Fibroblast of lung (primary cell): ENCODE data around the gene XPO6. TPM values are rescaled to one million over a fixed set of nuclear protein-coding genes. Genes with fewer than 3 reads are reported as not detected.

ENCODE experiments used
- DNase-seq, 2 donors: peaks; one replicate each; pipeline versions ENCODE4 v3.0.0 to v3.0.0-alpha.2; 2010; ENCODE audit warnings: low read depth in 2 of 2
- H2AFZ ChIP-seq: 2 replicates; pipeline ENCODE4 v1.5.1; 2012; ENCODE audit warnings: low read length, control low read depth, inconsistent platforms
- H3K27ac ChIP-seq: 2 replicates; pipeline ENCODE4 v1.5.1; 2011; ENCODE audit warnings: low read length, control low read depth; ENCODE audit not compliant: insufficient read depth
- H3K27me3 ChIP-seq: 2 replicates; pipeline ENCODE4 v1.5.1; 2011; ENCODE audit warnings: mild to moderate bottlenecking, low read length; ENCODE audit not compliant: control insufficient read depth, insufficient read depth
- H3K36me3 ChIP-seq: 2 replicates; pipeline ENCODE4 v1.5.1; 2011; ENCODE audit warnings: low read length; ENCODE audit not compliant: control insufficient read depth, insufficient read depth
- H3K4me1 ChIP-seq: 2 replicates; pipeline ENCODE4 v1.5.1; 2011; ENCODE audit warnings: low read length; ENCODE audit not compliant: control insufficient read depth, insufficient read depth; ENCODE audit errors: extremely low read depth
- H3K4me2 ChIP-seq: 2 replicates; pipeline ENCODE4 v1.5.1; 2011; ENCODE audit warnings: low read length, control low read depth; ENCODE audit not compliant: insufficient read depth; ENCODE audit errors: extremely low read depth
- H3K4me3 ChIP-seq, 4 experiments: fragments of 200-600 bp in 1 of 4; sonication (generic) in 1 of 4; replicated peaks in 1 of 4; 2 replicates each; pipeline ENCODE4 v1.5.1; 2011 to 2016; ENCODE audit warnings: low read length in 4 of 4, low read depth in 3 of 4, mild to moderate bottlenecking in 3 of 4, control low read depth in 2 of 4, inconsistent platforms in 1 of 4, mixed read lengths in 1 of 4; ENCODE audit not compliant: insufficient read depth in 1 of 4; ENCODE audit errors: control extremely low read depth in 1 of 4
- H3K79me2 ChIP-seq: 2 replicates; pipeline ENCODE4 v1.5.1; 2012; ENCODE audit warnings: mild to moderate bottlenecking, low read length, inconsistent platforms; ENCODE audit not compliant: control insufficient read depth, insufficient read depth
- H3K9ac ChIP-seq: 2 replicates; pipeline ENCODE4 v1.5.1; 2011; ENCODE audit warnings: mild to moderate bottlenecking, low read length, control low read depth; ENCODE audit not compliant: insufficient read depth
- H3K9me3 ChIP-seq: 2 replicates; pipeline ENCODE4 v1.5.1; 2012; ENCODE audit warnings: low read depth, low read length; ENCODE audit not compliant: control insufficient read depth, insufficient read depth
- H4K20me1 ChIP-seq: 2 replicates; pipeline ENCODE4 v1.5.1; 2011; ENCODE audit warnings: low read length; ENCODE audit not compliant: control insufficient read depth, insufficient read depth; ENCODE audit errors: extremely low read depth
- EZH2 ChIP-seq: IDR thresholded peaks from 2 replicates; pipeline ENCODE4 v1.5.1; 2012; ENCODE audit warnings: low read length, control low read depth, mild to moderate bottlenecking; ENCODE audit errors: missing control alignments
- polyA plus RNA-seq, 2 donors: library from polyadenylated mRNA; depleted of rRNA in 1 of 2; stranded (reverse) in 1 of 2; unstranded in 1 of 2; fragments of >200 nt; gene quantifications; 2 replicates each; pipeline ENCODE4 v1.2.1, GENCODE V29; 2011 to 2012; ENCODE audit warnings: missing spikeins in 1 of 2
- total RNA-seq: library from RNA; depleted of rRNA; stranded (reverse); fragments of >200 nt; gene quantifications from 2 replicates; pipeline ENCODE4 v1.2.1, GENCODE V29; 2014
- TF ChIP-seq, protein P1 (sequence below), 2 donors: IDR thresholded peaks in 1 of 2; conservative IDR thresholded peaks in 1 of 2; 1 replicate in 1 of 2; 2 replicates in 1 of 2; pipeline ENCODE4 v1.5.1; 2011 to 2012; ENCODE audit warnings: low read length in 2 of 2, control low read depth in 1 of 2, inconsistent platforms in 1 of 2, low read depth in 1 of 2, mild to moderate bottlenecking in 1 of 2

The XPO6 gene
- total and polyA plus RNA-seq, 2 donors (not counting 1 experiment from before 2014, with no cell fraction given) = 134 to 185 TPM

DNA sequence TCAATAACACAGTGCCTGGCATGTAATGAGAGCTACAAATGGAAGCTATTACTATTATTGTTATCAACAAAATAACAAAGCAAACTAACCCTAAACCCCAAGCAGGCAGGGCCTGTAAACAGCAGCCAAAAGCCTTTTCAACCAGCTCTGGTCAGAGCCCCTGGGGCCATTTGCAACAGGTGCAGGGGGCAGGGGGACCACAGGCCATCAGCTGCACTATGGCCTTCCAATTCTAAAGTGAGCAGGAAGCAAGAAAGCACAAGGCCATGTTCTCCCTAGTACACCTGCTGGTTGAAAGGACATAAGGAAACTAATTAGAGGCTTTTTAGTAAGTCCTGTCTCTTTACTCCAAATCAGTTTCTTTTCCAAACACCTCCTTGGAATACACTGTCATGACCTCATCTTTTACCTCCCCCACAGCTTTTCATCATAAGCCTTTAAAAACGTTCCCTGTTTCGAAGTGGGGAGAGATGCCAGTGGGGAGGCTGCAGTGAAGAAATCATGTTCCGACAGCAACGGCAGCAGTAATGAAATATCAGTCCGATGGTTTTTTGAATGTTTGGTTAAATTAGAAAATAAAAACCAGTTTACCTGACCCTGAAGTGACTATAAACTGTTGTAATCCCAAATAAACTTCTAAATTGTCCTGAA lies 79.9 kb downstream of the XPO6 start:
- Histone ChIP-seq H3K27me3 (no peaks in the 10 kb centered on the region), H3K4me1 (no peaks in the 10 kb centered on the region), H3K4me3 (no peak overlapping the region), H3K9ac (no peak overlapping the region), H2AFZ (no peak overlapping the region), H3K79me2 (peaks cover 6% of the 10 kb centered on the region), H3K36me3 (peaks cover 27% of the 10 kb centered on the region), H4K20me1 (no peaks in the 10 kb centered on the region), H3K27ac (no peak overlapping the region), H3K9me3 (no peaks in the 10 kb centered on the region), H3K4me2 (no peak overlapping the region)
- TF ChIP-seq, protein P1, sequence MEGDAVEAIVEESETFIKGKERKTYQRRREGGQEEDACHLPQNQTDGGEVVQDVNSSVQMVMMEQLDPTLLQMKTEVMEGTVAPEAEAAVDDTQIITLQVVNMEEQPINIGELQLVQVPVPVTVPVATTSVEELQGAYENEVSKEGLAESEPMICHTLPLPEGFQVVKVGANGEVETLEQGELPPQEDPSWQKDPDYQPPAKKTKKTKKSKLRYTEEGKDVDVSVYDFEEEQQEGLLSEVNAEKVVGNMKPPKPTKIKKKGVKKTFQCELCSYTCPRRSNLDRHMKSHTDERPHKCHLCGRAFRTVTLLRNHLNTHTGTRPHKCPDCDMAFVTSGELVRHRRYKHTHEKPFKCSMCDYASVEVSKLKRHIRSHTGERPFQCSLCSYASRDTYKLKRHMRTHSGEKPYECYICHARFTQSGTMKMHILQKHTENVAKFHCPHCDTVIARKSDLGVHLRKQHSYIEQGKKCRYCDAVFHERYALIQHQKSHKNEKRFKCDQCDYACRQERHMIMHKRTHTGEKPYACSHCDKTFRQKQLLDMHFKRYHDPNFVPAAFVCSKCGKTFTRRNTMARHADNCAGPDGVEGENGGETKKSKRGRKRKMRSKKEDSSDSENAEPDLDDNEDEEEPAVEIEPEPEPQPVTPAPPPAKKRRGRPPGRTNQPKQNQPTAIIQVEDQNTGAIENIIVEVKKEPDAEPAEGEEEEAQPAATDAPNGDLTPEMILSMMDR (conservative IDR thresholded peaks at IDR 0.05 in 1 of 2, IDR thresholded peaks at IDR 0.05 in 1 of 2; ENCODE audit: low read depth in 1 of 2, low read length in 2 of 2) = no peak
- TF ChIP-seq EZH2 = no peak
- DNase-seq = no peak

DNA sequence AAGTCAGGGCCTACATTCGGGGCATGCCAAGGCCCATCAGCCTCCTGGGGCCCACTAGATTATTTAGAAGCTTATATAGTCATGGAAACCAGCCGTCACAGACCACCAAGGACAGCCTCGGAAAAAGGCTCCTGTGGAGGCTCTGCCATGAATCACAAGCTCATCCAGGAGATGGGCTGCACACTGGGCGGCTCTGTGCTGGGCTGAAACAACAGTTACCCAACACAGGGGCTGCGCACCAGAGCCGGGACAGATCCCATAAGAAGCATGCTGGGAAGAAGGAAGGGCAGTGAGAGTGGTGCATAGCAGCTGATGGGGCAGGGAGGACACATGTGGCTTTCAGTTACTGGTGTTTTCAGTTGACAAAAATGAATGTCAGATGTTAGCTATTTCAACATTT lies 80.6 kb downstream of the XPO6 start:
- Histone ChIP-seq H3K27me3 (no peaks in the 10 kb centered on the region), H3K36me3 (peaks cover 29% of the 10 kb centered on the region), H3K4me3 (no peak overlapping the region), H3K4me2 (no peak overlapping the region), H4K20me1 (no peaks in the 10 kb centered on the region), H3K9me3 (no peaks in the 10 kb centered on the region), H3K4me1 (no peaks in the 10 kb centered on the region), H3K9ac (no peak overlapping the region), H2AFZ (no peak overlapping the region), H3K27ac (no peak overlapping the region), H3K79me2 (peaks cover 3% of the 10 kb centered on the region)
- TF ChIP-seq, protein P1 (conservative IDR thresholded peaks at IDR 0.05 in 1 of 2, IDR thresholded peaks at IDR 0.05 in 1 of 2; ENCODE audit: low read depth in 1 of 2, low read length in 2 of 2) = no peak
- no peak for TF ChIP-seq EZH2
- DNase-seq = no peak

DNA sequence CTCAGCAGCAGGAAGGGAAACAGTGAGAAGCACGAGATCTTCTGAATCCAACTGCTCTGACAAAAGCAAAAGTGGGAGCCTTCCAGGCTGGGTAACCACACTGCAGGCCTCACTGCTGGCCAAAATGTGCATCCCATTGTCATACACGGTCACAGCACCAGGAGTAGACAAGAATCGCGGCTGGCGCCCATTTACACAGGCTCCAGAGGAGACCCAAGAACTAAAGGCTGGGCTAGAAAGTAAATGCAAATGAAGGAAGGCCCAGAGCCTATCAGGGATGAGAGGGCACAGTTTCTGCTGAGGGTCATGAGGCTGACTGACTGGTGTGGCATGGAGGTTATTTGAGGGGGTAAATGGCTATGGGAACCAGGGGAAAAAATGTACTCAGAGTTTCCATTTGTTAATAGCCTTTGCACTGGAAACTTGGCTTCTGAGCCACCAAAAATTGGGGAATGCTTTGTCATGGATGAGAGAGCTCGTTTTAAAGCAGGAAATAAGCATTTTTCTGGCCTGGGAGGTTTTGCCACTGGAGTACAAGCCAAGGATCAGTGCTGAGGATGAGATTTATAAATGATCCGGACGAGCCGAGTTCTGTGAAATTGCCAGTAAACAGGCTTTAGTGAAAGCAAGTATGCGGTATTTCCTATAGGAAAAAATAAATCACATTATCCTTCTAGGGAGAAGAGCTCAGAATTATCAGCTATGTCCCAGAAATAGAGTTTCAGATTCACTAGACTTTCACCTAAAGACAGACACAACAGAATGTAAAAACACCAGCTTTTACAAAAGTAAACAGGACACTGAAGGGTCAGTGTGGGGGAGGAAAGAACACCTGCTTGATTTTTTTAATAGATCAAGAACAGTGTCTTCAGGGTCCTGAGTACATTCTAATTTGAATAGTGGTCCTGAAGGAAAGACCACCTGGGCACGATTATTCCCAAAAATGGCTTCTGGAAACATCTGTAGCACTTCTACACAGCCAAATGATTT lies 81.4 kb downstream of the XPO6 start:
- Histone ChIP-seq H2AFZ (no peak overlapping the region), H3K27me3 (no peaks in the 10 kb centered on the region), H3K36me3 (peaks cover 32% of the 10 kb centered on the region), H3K4me3 (no peak overlapping the region), H3K79me2 (peaks cover 3% of the 10 kb centered on the region), H3K9ac (no peak overlapping the region), H3K9me3 (no peaks in the 10 kb centered on the region), H3K27ac (peak overlapping the region; percentile 2), H3K4me2 (no peak overlapping the region), H4K20me1 (no peaks in the 10 kb centered on the region), H3K4me1 (no peaks in the 10 kb centered on the region)
- TF ChIP-seq, protein P1 (conservative IDR thresholded peaks at IDR 0.05 in 1 of 2, IDR thresholded peaks at IDR 0.05 in 1 of 2; ENCODE audit: low read depth in 1 of 2, low read length in 2 of 2) = no peak
- TF ChIP-seq EZH2 = no peak
- DNase-seq = peak in 1 of 2 donors; percentile 38
